HepG2 (cell line): ENCODE data around the gene GRIK4. TPM values are rescaled to one million over a fixed set of nuclear protein-coding genes. Genes with fewer than 3 reads are reported as not detected.

Source experiments
- AHDC1 ChIP-seq: sonication (generic); formaldehyde crosslinking; IDR thresholded peaks from 2 replicates; pipeline ENCODE4 v1.5.1; 2020; ENCODE audit warnings: mild to moderate bottlenecking, missing genetic modification reagents, borderline replicate concordance
- ARHGAP35 ChIP-seq: sonication (generic); formaldehyde crosslinking; IDR thresholded peaks from 2 replicates; pipeline ENCODE4 v1.9.0; 2022; ENCODE audit warnings: mild to moderate bottlenecking, inconsistent platforms, moderate library complexity, missing genetic modification reagents, borderline replicate concordance
- ERF ChIP-seq: IDR thresholded peaks from 2 replicates; pipeline ENCODE4 v1.6.1; 2018; ENCODE audit warnings: missing biosample characterization, missing genetic modification reagents
- TARDBP ChIP-seq: sonication (generic); formaldehyde crosslinking; IDR thresholded peaks from 2 replicates; pipeline ENCODE4 v1.8.0; 2022; ENCODE audit warnings: mild to moderate bottlenecking, missing genetic modification reagents
- TCF7L2 ChIP-seq: IDR thresholded peaks from 2 replicates; pipeline ENCODE4 v1.6.1; 2011; ENCODE audit warnings: mild to moderate bottlenecking, low read depth, low read length, moderate library complexity
- YEATS4 ChIP-seq: sonication (generic); formaldehyde crosslinking; IDR thresholded peaks from 2 replicates; pipeline ENCODE4 v1.4.0; 2020; ENCODE audit warnings: missing genetic modification reagents, borderline replicate concordance
- ZBTB40 ChIP-seq, 2 experiments: fragments of 450-650 bp in 1 of 2; sonication (generic) in 1 of 2; formaldehyde crosslinking in 1 of 2; IDR thresholded peaks; 2 replicates each; pipeline versions ENCODE4 v1.6.1 to v1.8.0; 2016 to 2022; ENCODE audit warnings: antibody characterized with exemption in 1 of 2, mild to moderate bottlenecking in 1 of 2, missing genetic modification reagents in 1 of 2
- ZKSCAN8 ChIP-seq: IDR thresholded peaks from 2 replicates; pipeline ENCODE4 v1.6.1; 2016; ENCODE audit warnings: borderline replicate concordance, missing genetic modification reagents, missing compliant biosample characterization
- ZSCAN12 ChIP-seq: sonication (generic); formaldehyde crosslinking; IDR thresholded peaks from 2 replicates; pipeline ENCODE4 v1.9.0; 2021; ENCODE audit warnings: mild to moderate bottlenecking, missing genetic modification reagents
- polyA plus RNA-seq, 8 experiments: library from polyadenylated mRNA; depleted of rRNA in 3 of 8; stranded (reverse) in 7 of 8; unstranded in 1 of 8; fragments of >200 nt; fragmentation: Illumina TruSeq in 4 of 8; extraction: Trizol in 4 of 8; gene quantifications; 2 replicates each; pipeline versions ENCODE4 v1.2.1 to v1.2.3, GENCODE V29; 2011 to 2016; ENCODE audit warnings: low read depth in 4 of 8, missing spikeins in 1 of 8, mixed read lengths in 1 of 8; ENCODE audit not compliant: insufficient read depth in 1 of 8
- total RNA-seq, 5 experiments: library from RNA; depleted of rRNA; stranded (reverse); fragments of >200 nt; fragmentation: Illumina TruSeq; extraction: Trizol; gene quantifications; 2 replicates each; pipeline ENCODE4 v1.2.3, GENCODE V29; 2016; ENCODE audit warnings: low read depth in 1 of 5
- TF ChIP-seq, protein P1 (sequence below): IDR thresholded peaks from 2 replicates; pipeline ENCODE4 v1.6.1; 2016; ENCODE audit warnings: mild to moderate bottlenecking
- TF ChIP-seq, protein P2 (sequence below): sonication (generic); formaldehyde crosslinking; IDR thresholded peaks from 2 replicates; pipeline ENCODE4 v1.4.0; 2020; ENCODE audit warnings: mild to moderate bottlenecking, missing genetic modification reagents

The GRIK4 gene
- total and polyA plus RNA-seq, 2 of the 13 experiments (the other 11 are each of a cell fraction or from before 2014, with no cell fraction given), result 0.04 to 0.07 TPM

DNA sequence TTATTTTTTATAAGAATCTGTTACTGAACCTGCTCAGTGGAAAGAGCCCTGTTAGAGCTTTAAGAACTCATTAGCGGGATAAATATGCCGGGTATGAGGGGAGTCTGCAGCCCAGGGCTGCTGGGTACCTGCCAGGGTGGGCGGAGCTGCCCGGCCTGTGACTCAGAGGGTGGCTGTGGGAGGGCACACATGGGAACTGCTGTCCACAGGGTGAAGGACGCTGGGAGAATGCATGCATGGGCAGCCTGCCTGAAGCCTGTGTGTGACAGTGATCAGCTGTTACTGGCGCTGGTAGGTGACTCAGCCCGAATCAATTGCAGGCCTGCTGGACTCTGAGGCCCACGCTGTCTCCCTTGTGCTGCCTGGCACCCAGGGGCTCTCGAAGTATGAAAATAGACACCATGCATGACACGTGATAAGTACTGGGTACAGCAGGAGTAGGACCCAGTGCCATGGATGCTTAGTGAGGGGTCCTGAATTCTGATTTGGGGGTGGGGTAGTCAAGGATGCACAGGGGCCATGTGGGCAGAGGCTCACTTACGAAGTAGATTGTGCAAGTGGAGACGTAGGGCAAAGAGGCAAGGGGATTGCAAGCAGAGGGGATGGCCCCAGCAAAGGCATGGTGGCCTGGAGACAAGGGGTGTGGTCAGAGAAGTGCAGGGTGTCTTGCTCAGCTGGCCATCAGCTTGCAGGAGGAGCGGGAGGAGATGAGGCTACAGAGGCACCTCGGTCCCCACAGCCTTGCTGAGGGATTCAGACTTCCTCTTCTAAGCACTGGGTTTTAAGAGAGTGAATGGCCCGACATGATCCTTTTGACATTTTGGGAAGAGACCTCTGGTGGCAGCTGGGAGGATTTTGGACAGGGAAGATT, 36.5 kb downstream of the GRIK4 start (continued):
- TF ChIP-seq, protein P1, sequence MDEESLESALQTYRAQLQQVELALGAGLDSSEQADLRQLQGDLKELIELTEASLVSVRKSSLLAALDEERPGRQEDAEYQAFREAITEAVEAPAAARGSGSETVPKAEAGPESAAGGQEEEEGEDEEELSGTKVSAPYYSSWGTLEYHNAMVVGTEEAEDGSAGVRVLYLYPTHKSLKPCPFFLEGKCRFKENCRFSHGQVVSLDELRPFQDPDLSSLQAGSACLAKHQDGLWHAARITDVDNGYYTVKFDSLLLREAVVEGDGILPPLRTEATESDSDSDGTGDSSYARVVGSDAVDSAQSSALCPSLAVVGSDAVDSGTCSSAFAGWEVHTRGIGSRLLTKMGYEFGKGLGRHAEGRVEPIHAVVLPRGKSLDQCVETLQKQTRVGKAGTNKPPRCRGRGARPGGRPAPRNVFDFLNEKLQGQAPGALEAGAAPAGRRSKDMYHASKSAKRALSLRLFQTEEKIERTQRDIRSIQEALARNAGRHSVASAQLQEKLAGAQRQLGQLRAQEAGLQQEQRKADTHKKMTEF (CRISPR knock-in tag), result peak; percentile 67
- TF ChIP-seq TARDBP (no peak), YEATS4 (no peak), ERF (CRISPR knock-in tag) (peak; percentile 51; the same call in 1 of the 2 replicates), TCF7L2 (no peak), ARHGAP35 (no peak), AHDC1 (CRISPR knock-in tag) (peak; percentile 74; the same call in 1 of the 2 replicates), ZKSCAN8 (no peak), ZSCAN12 (CRISPR knock-in tag) (no peak), ZBTB40 (IDR thresholded peaks at IDR 0.05) (no peak), ZBTB40 (CRISPR knock-in tag; IDR thresholded peaks at IDR 0.05) (no peak)
- TF ChIP-seq, protein P2, sequence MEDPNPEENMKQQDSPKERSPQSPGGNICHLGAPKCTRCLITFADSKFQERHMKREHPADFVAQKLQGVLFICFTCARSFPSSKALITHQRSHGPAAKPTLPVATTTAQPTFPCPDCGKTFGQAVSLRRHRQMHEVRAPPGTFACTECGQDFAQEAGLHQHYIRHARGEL (CRISPR knock-in tag), result no peak
